ENCODE measurements around the gene CLN5. TPM values are rescaled to one million over a fixed set of nuclear protein-coding genes. Genes with fewer than 3 reads are reported as not detected.

CLN5 gene
- total RNA-seq, 1 experiment from 2014 or later = 7.7 TPM

GRCh38 chr13:76971851-76972829, 19.7 kb upstream of the CLN5 start:
- H3K9ac ChIP-seq (ENCODE audit: low read length) = no peak overlapping the region
- no peaks in the 10 kb centered on the region for H3K27me3 ChIP-seq (ENCODE audit: low read length)
- H3K4me1 ChIP-seq (ENCODE audit: insufficient read depth, low read length) = no peaks in the 10 kb centered on the region
- ATAC-seq (no peak), DNase-seq (no peak)
- H3K9me3 ChIP-seq (ENCODE audit: low read length) = no peaks in the 10 kb centered on the region
- H3K27ac ChIP-seq (ENCODE audit: low read length) = no peak overlapping the region
- CTCF ChIA-PET = no interaction called here
- intact Hi-C loops (cut with micrococcal nuclease) = no loop called here
- no TSS peak for BruUV-seq (replicated peaks)
- POLR2A ChIA-PET (ENCODE audit: unreplicated experiment) = no interaction called here
- no peaks in the 10 kb centered on the region for H3K79me2 ChIP-seq (ENCODE audit: low read length)
- H3K4me3 ChIP-seq (ENCODE audit: low read length) = no peak overlapping the region
- no peak overlapping the region for H2AFZ ChIP-seq (ENCODE audit: low read length)
- H3K9me2 ChIP-seq (replicated peaks; ENCODE audit: low read length) = no peaks in the 10 kb centered on the region
- no peaks in the 10 kb centered on the region for H3F3A ChIP-seq (ENCODE audit: low read length, unreplicated experiment)
- H3K4me2 ChIP-seq (ENCODE audit: low read length) = no peak overlapping the region
- H3K36me3 ChIP-seq (ENCODE audit: low read depth, low read length) = no peaks in the 10 kb centered on the region
- no peak for TF ChIP-seq CTCF (conservative IDR thresholded peaks at IDR 0.05; ENCODE audit: low read depth, low read length)
- no peak for TF ChIP-seq EZH2 (IDR thresholded peaks at IDR 0.05; ENCODE audit: low read length, unreplicated experiment)
- no peak for TF ChIP-seq EZH2phosphoT487 (IDR thresholded peaks at IDR 0.05; ENCODE audit: borderline replicate concordance, low read length)
- no peaks in the 10 kb centered on the region for H4K20me1 ChIP-seq (ENCODE audit: low read length)

GRCh38 chr13:76973920-76974617, 17.8 kb upstream of the CLN5 start:
- Histone ChIP-seq H3K36me3 (ENCODE audit: low read depth, low read length) (no peaks in the 10 kb centered on the region), H3K79me2 (ENCODE audit: low read length) (no peaks in the 10 kb centered on the region), H2AFZ (ENCODE audit: low read length) (no peak overlapping the region), H3K27ac (ENCODE audit: low read length) (no peak overlapping the region), H3K9ac (ENCODE audit: low read length) (no peak overlapping the region), H3K4me2 (ENCODE audit: low read length) (no peak overlapping the region), H3K9me2 (replicated peaks; ENCODE audit: low read length) (no peaks in the 10 kb centered on the region), H3K9me3 (ENCODE audit: low read length) (no peaks in the 10 kb centered on the region), H4K20me1 (ENCODE audit: low read length) (no peaks in the 10 kb centered on the region), H3K27me3 (ENCODE audit: low read length) (no peaks in the 10 kb centered on the region), H3K4me3 (ENCODE audit: low read length) (no peak overlapping the region), H3F3A (ENCODE audit: low read length, unreplicated experiment) (no peaks in the 10 kb centered on the region), H3K4me1 (ENCODE audit: insufficient read depth, low read length) (no peaks in the 10 kb centered on the region)
- intact Hi-C loops (cut with micrococcal nuclease) = no loop called here
- ATAC-seq (no peak), DNase-seq (no peak)
- TF ChIP-seq EZH2 (IDR thresholded peaks at IDR 0.05; ENCODE audit: low read length, unreplicated experiment) = no peak
- no peak for TF ChIP-seq EZH2phosphoT487 (IDR thresholded peaks at IDR 0.05; ENCODE audit: borderline replicate concordance, low read length)
- TF ChIP-seq CTCF (conservative IDR thresholded peaks at IDR 0.05; ENCODE audit: low read depth, low read length) = no peak
- POLR2A ChIA-PET (ENCODE audit: unreplicated experiment) = no interaction called here
- BruUV-seq (replicated peaks) = no TSS peak
- CTCF ChIA-PET = no interaction called here

- POLR2A ChIA-PET (ENCODE audit: unreplicated experiment) = no interaction called here
- Histone ChIP-seq H3K79me2 (ENCODE audit: low read length) (no peaks in the 10 kb centered on the region), H3K4me1 (ENCODE audit: insufficient read depth, low read length) (no peaks in the 10 kb centered on the region), H4K20me1 (ENCODE audit: low read length) (no peaks in the 10 kb centered on the region), H3K9me3 (ENCODE audit: low read length) (no peaks in the 10 kb centered on the region), H3K9me2 (replicated peaks; ENCODE audit: low read length) (no peaks in the 10 kb centered on the region), H3K4me3 (ENCODE audit: low read length) (no peak overlapping the region), H3K4me2 (ENCODE audit: low read length) (no peak overlapping the region), H3K9ac (ENCODE audit: low read length) (no peak overlapping the region), H2AFZ (ENCODE audit: low read length) (no peak overlapping the region), H3K36me3 (ENCODE audit: low read depth, low read length) (no peaks in the 10 kb centered on the region), H3K27ac (ENCODE audit: low read length) (no peak overlapping the region), H3K27me3 (ENCODE audit: low read length) (no peaks in the 10 kb centered on the region), H3F3A (ENCODE audit: low read length, unreplicated experiment) (no peaks in the 10 kb centered on the region)
- DNase-seq (no peak), ATAC-seq (no peak)
- CTCF ChIA-PET = no interaction called here
- BruUV-seq (replicated peaks) = no TSS peak
- intact Hi-C loops (cut with micrococcal nuclease) = no loop called here
- TF ChIP-seq CTCF (conservative IDR thresholded peaks at IDR 0.05; ENCODE audit: low read depth, low read length) (no peak), EZH2 (IDR thresholded peaks at IDR 0.05; ENCODE audit: low read length, unreplicated experiment) (no peak), EZH2phosphoT487 (IDR thresholded peaks at IDR 0.05; ENCODE audit: borderline replicate concordance, low read length) (no peak)
Measured at GRCh38 chr13:76974618-76974975, 17.3 kb upstream of the CLN5 start.

Data from PC-3 (cell line).